Parathyroid adenoma (tissue), 2 donors: ENCODE measurements around the gene FUZ.

Experiments used
- H2AFZ ChIP-seq: fragments of 300-600 bp; sonication (generic); one replicate; pipeline ENCODE4 v1.7.0; 2017; ENCODE audit warnings: antibody characterized with exemption, mild to moderate bottlenecking
- H3K27ac ChIP-seq: fragments of 300-600 bp; sonication (generic); one replicate; pipeline ENCODE4 v1.7.0; 2017
- H3K27me3 ChIP-seq: fragments of 300-600 bp; sonication (generic); one replicate; pipeline ENCODE4 v1.7.0; 2017; ENCODE audit warnings: low read length; ENCODE audit not compliant: control insufficient read depth, insufficient read depth
- H3K36me3 ChIP-seq: fragments of 300-600 bp; sonication (generic); one replicate; pipeline ENCODE4 v1.7.0; 2017; ENCODE audit warnings: low read length; ENCODE audit not compliant: control insufficient read depth, insufficient read depth
- H3K4me1 ChIP-seq: fragments of 300-600 bp; sonication (generic); one replicate; pipeline ENCODE4 v1.7.0; 2017; ENCODE audit warnings: control low read depth
- H3K4me2 ChIP-seq: fragments of 300-600 bp; sonication (generic); one replicate; pipeline ENCODE4 v1.7.0; 2017; ENCODE audit warnings: low read length
- H3K4me3 ChIP-seq: fragments of 300-600 bp; sonication (generic); one replicate; pipeline ENCODE4 v1.7.0; 2017; ENCODE audit warnings: low read depth, low read length
- H3K79me2 ChIP-seq: fragments of 300-600 bp; sonication (generic); one replicate; pipeline ENCODE4 v1.7.0; 2017; ENCODE audit warnings: control low read depth
- H3K9ac ChIP-seq: fragments of 300-600 bp; sonication (generic); one replicate; pipeline ENCODE4 v1.7.0; 2017; ENCODE audit warnings: mild to moderate bottlenecking
- H3K9me3 ChIP-seq: fragments of 300-600 bp; sonication (generic); one replicate; pipeline ENCODE4 v1.7.0; 2017; ENCODE audit warnings: low read length; ENCODE audit not compliant: control insufficient read depth
- CTCF ChIP-seq: fragments of 300-600 bp; sonication (generic); IDR thresholded peaks from one replicate; pipeline ENCODE4 v1.7.0; 2017; ENCODE audit warnings: antibody characterized with exemption, mild to moderate bottlenecking
- donor health status: primary hyperparathyroidism.

The FUZ gene

DNA sequence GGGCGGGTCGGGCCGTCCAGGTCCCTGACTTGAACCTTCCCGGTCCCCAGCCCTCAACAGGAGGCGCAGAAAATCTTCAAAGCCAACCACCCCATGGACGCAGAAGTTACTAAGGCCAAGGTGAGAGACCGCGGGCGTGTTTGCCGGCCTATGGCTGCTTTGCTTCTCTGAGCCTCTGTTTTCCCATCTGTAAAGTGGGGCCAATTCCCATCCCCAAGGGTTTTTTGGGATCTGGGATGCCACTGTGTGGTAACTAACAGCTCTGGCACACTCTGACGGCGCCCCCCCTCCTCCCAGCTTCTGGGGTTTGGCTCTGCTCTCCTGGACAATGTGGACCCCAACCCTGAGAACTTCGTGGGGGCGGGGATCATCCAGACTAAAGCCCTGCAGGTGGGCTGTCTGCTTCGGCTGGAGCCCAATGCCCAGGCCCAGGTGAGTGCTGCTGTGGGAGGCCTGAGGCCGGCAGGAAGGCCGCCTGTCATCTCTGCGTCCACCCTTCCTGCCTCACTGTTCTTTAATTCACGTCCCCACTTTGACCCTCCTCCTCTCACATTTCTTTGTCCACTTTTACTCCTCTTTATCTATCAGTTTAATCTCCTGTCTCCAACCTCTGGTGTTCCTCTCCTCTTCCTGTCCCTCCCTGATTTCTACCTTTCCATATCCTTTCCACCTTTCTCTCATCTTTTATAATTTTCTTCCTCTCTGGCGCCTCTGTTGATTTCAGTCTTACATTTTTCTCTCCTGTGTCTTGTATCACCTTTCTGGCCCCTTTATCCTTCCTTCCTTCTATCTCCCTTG, 7.1 kb downstream of the FUZ start:
- Histone ChIP-seq H3K4me3 (no peak overlapping the region), H3K27me3 (no peaks in the 10 kb centered on the region), H3K4me2 (no peak overlapping the region), H3K27ac (peak overlapping the region; percentile 15), H3K9ac (no peak overlapping the region), H3K4me1 (peaks cover 11% of the 10 kb centered on the region), H3K9me3 (no peaks in the 10 kb centered on the region), H3K36me3 (no peaks in the 10 kb centered on the region), H3K79me2 (no peaks in the 10 kb centered on the region), H2AFZ (no peak overlapping the region)
- no peak for TF ChIP-seq CTCF

- H3K9ac ChIP-seq, result no peak overlapping the region
- no peak for TF ChIP-seq CTCF
- H3K4me2 ChIP-seq, result peak overlapping the region; percentile 96
- H3K9me3 ChIP-seq, result no peaks in the 10 kb centered on the region
- no peaks in the 10 kb centered on the region for H3K27me3 ChIP-seq
- peak overlapping the region; percentile 91 for H3K4me3 ChIP-seq
- H3K36me3 ChIP-seq, result no peaks in the 10 kb centered on the region
- no peaks in the 10 kb centered on the region for H3K79me2 ChIP-seq
- H3K4me1 ChIP-seq, result peaks cover 5% of the 10 kb centered on the region
- H2AFZ ChIP-seq, result no peak overlapping the region
- no peak overlapping the region for H3K27ac ChIP-seq
Measured at GRCh38 chr19:49803529-49803856, 9.6 kb downstream of the FUZ start.

GRCh38 chr19:49802836-49803528, 10.1 kb downstream of the FUZ start:
- Histone ChIP-seq H2AFZ (no peak overlapping the region), H3K9me3 (no peaks in the 10 kb centered on the region), H3K36me3 (no peaks in the 10 kb centered on the region), H3K27me3 (no peaks in the 10 kb centered on the region), H3K4me3 (peak overlapping the region; percentile 91), H3K79me2 (no peaks in the 10 kb centered on the region), H3K4me2 (peak overlapping the region; percentile 96), H3K27ac (no peak overlapping the region), H3K4me1 (peaks cover 5% of the 10 kb centered on the region), H3K9ac (no peak overlapping the region)
- TF ChIP-seq CTCF, result no peak

DNA sequence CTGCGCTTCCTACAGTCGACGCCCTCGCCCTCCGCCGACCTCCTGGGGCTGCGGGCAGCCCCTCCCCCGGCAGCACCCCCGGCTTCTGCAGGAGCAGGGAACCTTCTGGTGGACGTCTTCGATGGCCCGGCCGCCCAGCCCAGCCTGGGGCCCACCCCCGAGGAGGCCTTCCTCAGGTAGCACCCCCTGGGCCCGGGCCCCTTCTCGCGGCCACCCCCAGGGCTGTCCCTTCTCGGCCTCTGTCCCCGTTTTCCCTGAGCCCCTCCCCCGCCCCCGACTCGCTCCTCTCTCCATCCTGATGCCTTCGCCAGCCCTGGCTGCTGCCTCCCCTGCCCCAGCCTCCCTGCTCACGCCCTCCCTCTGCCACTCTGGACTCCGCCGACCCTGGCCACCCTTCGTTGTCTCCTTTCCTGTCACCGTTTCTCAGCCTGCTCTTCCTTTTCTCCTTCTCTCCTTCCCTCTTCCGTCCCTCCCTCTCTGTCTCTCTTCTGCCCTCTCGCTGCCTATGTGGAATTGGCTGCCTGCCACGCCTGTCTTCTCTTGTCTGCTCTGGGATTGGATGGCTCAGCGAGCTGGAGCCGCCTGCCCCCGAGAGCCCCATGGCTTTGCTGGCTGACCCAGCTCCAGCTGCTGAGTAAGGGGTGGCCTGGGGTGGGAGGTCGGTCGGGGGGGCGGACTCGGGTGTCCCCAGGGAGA, 11.0 kb downstream of the FUZ start:
- no peaks in the 10 kb centered on the region for H3K36me3 ChIP-seq
- peak; percentile 22 for TF ChIP-seq CTCF

More for the DNA sequence above, 11.0 kb downstream of the FUZ start:
- Histone ChIP-seq H3K4me2 (peak overlapping the region; percentile 96), H3K9ac (no peak overlapping the region), H3K27ac (no peak overlapping the region), H3K9me3 (no peaks in the 10 kb centered on the region), H3K4me1 (peaks cover 5% of the 10 kb centered on the region), H3K27me3 (no peaks in the 10 kb centered on the region), H3K79me2 (no peaks in the 10 kb centered on the region), H3K4me3 (peak overlapping the region; percentile 91), H2AFZ (peak overlapping the region; percentile 7)
